ENCODE data around the gene XNDC1N. TPM values are rescaled to one million over a fixed set of nuclear protein-coding genes. Genes with fewer than 3 reads are reported as not detected.

The XNDC1N gene
- total RNA-seq, 1 donor from 2014 or later, result not detected

DNA sequence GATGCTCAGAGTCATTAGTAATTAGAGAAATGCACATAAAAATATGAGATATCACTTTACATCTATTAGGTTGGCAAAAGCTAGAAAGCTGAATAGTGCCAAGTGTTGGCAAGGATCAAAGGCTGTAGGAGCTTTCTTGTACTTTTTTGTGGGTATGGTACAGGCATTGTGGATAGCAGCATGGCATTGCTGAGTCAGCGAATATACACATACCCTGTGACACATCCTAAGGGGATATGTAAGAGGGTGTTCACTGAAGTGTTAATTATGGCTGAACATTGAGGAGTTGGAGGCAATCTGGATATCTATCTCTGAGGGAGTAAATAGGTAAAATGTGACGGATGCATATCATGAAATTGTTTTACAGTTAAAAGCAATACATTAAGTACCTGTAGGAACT is 43.3 kb upstream of the XNDC1N start:
- Histone ChIP-seq H3K36me3 (peaks cover 14 to 25% of the 10 kb centered on the region in 2 donors), H3K27ac (no peak overlapping the region), H3K9me3 (no peaks in the 10 kb centered on the region), H3K27me3 (no peaks in the 10 kb centered on the region), H3K4me3 (no peak overlapping the region), H3K4me1 (no peaks in the 10 kb centered on the region)
- intact Hi-C loops (cut with DNase I), result no loop called here
- DNase-seq (ENCODE audit: low spot score in 2 of 2), result no peak
- TF ChIP-seq, protein P1, sequence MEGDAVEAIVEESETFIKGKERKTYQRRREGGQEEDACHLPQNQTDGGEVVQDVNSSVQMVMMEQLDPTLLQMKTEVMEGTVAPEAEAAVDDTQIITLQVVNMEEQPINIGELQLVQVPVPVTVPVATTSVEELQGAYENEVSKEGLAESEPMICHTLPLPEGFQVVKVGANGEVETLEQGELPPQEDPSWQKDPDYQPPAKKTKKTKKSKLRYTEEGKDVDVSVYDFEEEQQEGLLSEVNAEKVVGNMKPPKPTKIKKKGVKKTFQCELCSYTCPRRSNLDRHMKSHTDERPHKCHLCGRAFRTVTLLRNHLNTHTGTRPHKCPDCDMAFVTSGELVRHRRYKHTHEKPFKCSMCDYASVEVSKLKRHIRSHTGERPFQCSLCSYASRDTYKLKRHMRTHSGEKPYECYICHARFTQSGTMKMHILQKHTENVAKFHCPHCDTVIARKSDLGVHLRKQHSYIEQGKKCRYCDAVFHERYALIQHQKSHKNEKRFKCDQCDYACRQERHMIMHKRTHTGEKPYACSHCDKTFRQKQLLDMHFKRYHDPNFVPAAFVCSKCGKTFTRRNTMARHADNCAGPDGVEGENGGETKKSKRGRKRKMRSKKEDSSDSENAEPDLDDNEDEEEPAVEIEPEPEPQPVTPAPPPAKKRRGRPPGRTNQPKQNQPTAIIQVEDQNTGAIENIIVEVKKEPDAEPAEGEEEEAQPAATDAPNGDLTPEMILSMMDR (IDR thresholded peaks at IDR 0.05), result no peak

- Histone ChIP-seq H3K27me3 (no peaks in the 10 kb centered on the region), H3K4me3 (no peak overlapping the region), H3K27ac (no peak overlapping the region), H3K4me1 (no peaks in the 10 kb centered on the region), H3K9me3 (no peaks in the 10 kb centered on the region), H3K36me3 (peaks cover 26 to 36% of the 10 kb centered on the region in 2 donors)
- DNase-seq (ENCODE audit: low spot score in 2 of 2), result no peak
- intact Hi-C loops (cut with DNase I), result no loop called here
- TF ChIP-seq, protein P1 (IDR thresholded peaks at IDR 0.05), result no peak
These were observed 36.2 kb upstream of the XNDC1N start for GRCh38 chr11:71964641-71965040.

DNA sequence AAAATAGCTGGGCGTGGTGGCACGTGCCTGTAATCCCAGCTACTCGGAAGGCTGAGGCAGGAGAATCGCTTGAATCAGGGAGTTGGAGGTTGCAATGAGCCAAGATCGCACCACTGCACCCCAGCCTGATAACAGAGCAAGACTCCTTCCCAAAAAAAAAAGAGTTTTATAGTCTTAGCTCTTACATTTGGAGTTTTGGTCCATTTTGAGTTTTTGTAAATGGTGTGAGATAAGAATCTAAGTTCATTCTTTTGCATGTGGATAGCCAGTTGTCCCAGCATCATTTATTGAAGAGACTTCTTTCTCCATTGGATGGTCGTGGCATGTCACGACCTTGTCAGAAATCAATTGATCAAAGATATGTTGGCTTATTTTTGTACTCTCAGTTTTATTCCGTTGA is 35.1 kb upstream of the XNDC1N start:
- Histone ChIP-seq H3K27ac (peak overlapping the region in 1 of 2 donors; percentile 2), H3K9me3 (no peaks in the 10 kb centered on the region), H3K4me3 (no peak overlapping the region), H3K36me3 (peaks cover 25 to 32% of the 10 kb centered on the region in 2 donors), H3K27me3 (no peaks in the 10 kb centered on the region), H3K4me1 (no peaks in the 10 kb centered on the region)
- intact Hi-C loops (cut with DNase I), result no loop called here
- TF ChIP-seq, protein P1 (IDR thresholded peaks at IDR 0.05), result no peak
- no peak for DNase-seq (ENCODE audit: low spot score in 2 of 2)

DNA sequence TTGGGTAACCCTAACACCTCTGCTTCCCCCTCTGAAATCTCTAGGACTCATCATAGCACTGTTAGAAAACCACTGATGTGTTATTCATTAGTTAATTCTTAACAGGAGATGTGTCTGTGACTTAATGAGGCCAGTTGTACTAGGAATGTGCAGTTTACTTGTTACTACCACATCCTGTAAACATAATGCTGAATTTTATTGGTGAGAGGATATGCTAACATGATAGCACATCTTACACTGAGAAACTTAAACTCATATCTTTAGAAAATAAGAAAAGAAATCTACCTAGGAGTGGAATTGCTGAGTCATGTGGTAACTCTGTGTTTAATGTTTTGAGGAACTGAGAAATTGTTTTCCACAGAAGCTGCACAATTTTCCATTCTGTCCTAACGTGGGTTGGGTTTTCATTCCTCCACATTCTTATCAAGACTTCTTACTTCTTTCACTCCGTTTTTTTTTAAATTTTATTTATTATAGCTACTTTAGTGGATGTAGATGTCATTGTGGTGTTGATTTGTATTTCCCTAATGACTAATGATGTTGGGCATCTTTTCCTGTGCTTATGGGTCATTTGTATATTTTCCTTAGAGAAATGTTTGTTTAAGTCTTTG is 34.1 kb upstream of the XNDC1N start:
- H3K4me3 ChIP-seq, result no peak overlapping the region
- H3K27ac ChIP-seq, result peak overlapping the region; percentile 4 to 24
- H3K36me3 ChIP-seq, result peaks cover 21 to 28% of the 10 kb centered on the region in 2 donors

DNA sequence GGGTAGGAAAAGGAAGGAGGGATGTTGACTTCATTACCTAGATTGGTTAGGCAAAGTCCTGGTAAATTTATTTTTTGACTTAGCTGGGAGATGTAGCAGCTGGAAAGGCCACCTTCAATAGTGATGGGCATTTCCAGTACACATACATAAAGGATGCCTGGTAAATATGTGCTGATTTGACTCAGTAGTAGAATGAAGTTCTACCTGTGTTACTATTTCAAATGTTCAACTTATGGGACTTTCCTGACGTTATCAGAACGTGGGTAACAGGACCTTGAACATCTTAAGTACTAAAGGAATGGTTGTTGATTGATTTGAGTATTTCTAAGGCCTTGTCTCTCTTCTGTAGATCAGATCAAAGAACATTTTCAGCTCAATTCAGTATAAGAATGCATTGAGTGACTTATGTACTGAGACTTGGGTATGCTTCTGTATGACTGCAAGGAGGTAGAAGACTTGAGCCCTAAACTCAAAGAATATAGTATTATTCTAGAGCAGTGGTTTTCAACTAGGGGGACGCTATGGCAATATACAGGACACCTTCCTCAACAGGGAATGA is 27.6 kb upstream of the XNDC1N start:
- no peak for DNase-seq (ENCODE audit: low spot score in 2 of 2)
- peaks cover 11 to 14% of the 10 kb centered on the region in 2 donors for H3K36me3 ChIP-seq
- H3K4me1 ChIP-seq, result no peaks in the 10 kb centered on the region
- no peaks in the 10 kb centered on the region for H3K9me3 ChIP-seq
- intact Hi-C loops (cut with DNase I), result no loop called here
- no peak overlapping the region for H3K4me3 ChIP-seq
- TF ChIP-seq, protein P1 (IDR thresholded peaks at IDR 0.05), result no peak
- H3K27me3 ChIP-seq, result no peaks in the 10 kb centered on the region
- no peak overlapping the region for H3K27ac ChIP-seq

More for the DNA sequence above, 34.1 kb upstream of the XNDC1N start:
- intact Hi-C loops (cut with DNase I), result no loop called here
- no peaks in the 10 kb centered on the region for H3K27me3 ChIP-seq
- TF ChIP-seq, protein P1 (IDR thresholded peaks at IDR 0.05), result no peak
- no peak for DNase-seq (ENCODE audit: low spot score in 2 of 2)
- H3K9me3 ChIP-seq, result no peaks in the 10 kb centered on the region
- H3K4me1 ChIP-seq, result no peaks in the 10 kb centered on the region
